GM12873 (cell line): ENCODE data around the gene IL18BP.

Source experiments
- TF ChIP-seq, protein P1 (sequence below): IDR thresholded peaks from 2 replicates; pipeline ENCODE4 v1.5.1; 2012; ENCODE audit warnings: low read depth, mild to moderate bottlenecking, moderate library complexity, low read length, control low read depth; ENCODE audit not compliant: insufficient read depth; ENCODE audit errors: missing control alignments

Gene IL18BP

DNA sequence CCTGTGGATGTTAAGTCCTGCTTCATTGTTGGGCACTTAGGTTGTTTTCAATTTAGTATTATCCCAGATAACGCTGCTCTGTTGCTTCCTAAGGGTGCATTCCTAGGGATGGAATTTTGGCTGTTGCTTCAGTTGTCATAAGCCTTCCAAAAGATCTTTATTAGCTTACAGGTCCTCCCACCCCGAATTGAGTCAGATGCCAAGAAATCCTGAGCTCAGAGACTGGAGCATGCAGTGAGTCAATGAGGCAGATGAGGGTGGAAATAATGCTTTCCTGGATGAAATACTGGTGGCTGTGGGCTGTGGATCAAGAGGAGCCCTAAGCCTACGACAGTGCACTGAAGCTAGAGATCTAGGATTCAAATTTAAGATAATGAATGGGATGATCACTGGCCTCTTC, 10.7 kb upstream of the IL18BP start:
- TF ChIP-seq, protein P1, sequence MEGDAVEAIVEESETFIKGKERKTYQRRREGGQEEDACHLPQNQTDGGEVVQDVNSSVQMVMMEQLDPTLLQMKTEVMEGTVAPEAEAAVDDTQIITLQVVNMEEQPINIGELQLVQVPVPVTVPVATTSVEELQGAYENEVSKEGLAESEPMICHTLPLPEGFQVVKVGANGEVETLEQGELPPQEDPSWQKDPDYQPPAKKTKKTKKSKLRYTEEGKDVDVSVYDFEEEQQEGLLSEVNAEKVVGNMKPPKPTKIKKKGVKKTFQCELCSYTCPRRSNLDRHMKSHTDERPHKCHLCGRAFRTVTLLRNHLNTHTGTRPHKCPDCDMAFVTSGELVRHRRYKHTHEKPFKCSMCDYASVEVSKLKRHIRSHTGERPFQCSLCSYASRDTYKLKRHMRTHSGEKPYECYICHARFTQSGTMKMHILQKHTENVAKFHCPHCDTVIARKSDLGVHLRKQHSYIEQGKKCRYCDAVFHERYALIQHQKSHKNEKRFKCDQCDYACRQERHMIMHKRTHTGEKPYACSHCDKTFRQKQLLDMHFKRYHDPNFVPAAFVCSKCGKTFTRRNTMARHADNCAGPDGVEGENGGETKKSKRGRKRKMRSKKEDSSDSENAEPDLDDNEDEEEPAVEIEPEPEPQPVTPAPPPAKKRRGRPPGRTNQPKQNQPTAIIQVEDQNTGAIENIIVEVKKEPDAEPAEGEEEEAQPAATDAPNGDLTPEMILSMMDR, result no peak

DNA sequence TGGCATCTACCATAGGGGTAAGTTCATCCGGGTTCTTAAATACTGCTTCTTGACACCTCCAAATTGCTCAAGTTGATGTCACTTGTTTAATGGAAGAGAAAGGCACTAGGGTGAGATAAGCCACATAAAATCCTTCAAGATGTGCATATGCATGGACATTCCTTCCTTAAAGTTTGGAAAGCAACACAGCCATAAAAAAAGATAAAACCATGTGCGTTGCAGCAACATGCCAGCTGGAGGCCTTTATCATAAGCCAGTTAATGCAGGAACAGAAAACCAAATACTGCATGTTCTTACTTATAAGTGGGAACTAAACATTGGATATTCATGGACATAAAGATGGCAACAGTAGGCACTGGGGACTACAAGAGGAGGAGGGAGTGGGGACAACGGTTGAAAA, 8.0 kb upstream of the IL18BP start:
- TF ChIP-seq, protein P1, result no peak

DNA sequence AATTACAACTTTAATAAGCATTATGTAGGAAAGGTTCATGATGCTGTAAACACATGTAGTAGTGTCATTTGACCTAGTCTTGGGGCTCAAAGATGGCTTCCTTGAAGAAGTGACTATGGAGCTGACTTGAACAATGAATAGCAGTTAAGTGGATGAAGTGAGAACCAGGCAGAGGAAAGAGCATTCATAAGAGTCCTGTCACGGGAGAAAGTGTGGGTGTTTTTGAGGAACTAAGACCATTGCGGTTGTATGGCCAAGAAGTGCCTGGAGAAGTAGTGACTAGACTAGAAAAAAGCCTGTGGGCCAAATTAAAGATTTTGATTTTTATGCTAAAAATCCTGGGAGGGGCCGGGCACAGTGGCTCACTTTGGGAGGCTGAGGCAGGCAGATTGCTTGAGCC, 7.2 kb upstream of the IL18BP start:
- TF ChIP-seq, protein P1, result no peak

DNA sequence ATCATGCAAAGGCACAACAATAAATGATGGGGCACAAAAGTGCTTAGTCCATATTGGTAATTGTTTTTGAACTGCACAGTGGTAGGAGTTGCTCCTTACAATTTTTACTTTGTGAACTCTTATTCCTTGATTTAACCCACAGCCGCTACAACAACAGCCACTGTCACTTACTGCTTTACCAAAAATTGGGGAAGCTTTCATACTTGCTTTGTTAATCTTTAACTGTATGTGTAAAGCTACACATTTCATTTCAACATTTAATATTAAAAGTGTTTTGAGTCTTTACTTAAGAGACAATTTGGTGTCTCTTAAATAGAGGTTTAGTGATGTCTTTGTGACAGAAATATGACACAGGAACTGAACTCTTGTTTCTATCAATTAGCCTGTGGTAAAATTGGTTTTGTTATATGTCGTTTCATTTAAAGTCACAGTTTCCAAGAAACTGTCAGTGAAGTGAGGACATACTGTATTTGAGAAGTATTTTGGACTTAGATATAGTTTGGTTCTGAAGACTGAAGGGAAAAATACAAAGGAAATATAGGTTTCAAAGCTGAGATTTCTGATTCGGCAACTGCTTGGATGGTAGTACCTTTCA, 6.5 kb upstream of the IL18BP start:
- TF ChIP-seq, protein P1, result no peak

DNA sequence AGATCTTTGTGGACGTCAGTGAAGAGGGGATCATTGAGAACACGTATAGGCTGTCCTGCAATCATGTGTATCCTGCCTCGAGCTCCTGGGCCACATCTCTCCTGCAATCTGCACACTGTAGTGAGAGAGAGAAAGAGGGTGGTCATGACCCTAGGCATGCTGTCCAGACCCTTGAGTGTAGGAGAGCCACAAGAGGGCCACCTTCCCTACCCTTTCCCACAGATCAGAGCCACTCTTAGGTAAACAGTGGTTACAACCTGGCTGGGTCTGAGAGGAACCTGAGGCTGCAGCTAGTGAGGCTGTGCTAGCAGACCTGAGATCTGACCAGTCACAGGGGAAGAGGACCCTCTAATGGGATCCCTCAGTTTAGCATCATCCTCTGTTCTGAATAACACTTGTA, 3.9 kb upstream of the IL18BP start:
- TF ChIP-seq, protein P1, result no peak

DNA sequence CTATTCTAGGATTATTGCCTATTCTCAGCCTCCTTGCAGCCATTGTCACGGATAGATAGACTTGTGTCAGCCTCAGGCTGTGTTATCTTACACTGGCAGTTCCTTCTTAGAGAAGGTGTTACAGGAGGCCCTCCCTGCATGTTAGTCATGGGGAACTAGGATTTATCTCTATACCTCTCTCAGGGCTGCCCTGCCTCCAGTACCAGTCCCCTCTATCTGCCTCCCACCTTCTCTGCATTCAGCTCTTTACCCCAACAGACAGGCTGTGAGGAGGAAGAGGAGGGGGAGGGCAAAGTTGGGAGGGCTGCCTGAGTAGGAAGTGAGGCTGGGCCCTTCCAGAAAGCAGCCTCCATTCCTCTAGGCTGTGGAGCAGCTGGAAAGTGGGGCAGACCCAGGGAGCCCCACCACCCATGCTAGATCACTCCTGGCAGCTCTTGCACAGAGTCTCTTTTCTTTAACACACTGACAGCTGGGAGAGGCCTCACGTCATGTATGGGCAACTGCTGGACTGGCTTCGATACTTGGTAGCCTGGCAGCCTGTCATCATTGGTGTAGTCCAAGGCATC, 2.9 kb upstream of the IL18BP start:
- TF ChIP-seq, protein P1, result no peak

DNA sequence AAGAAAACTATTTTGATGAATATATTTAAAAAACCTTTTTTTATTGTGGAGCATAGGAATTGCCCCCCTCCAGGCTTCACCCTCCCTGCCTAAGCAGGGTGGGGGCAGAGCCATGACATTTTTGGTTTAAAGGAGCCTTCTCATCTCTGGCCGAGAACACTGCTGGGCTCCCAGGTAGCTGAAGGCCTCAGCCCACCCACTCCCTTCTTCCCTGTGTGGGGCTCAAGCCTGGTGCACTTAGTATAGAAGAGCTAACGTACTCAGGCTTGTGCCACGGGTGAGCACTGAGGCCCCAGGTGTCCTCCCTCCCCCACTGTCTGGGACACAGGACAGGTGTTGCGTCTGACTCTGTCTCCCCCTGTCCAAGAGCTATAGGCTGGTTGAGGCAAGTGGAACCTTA, 2.2 kb upstream of the IL18BP start:
- TF ChIP-seq, protein P1, result no peak
